Right lobe of liver (tissue), 6 donors: ENCODE data around the gene ADNP. TPM values are rescaled to one million over a fixed set of nuclear protein-coding genes. Genes with fewer than 3 reads are reported as not detected.
"Not testable (repeated sequence)": the region's sequence is repeated elsewhere in the genome, so short reads cannot be mapped to it uniquely, and the experiment has no call there.

Experiments
- ATAC-seq, 4 donors: fragments of 200-7000 bp; cut with Tn5 transposase; one replicate each; pipeline ENCODE4 v1.9.1; 2020; ENCODE audit warnings: mild to moderate bottlenecking in 4 of 4, moderate library complexity in 4 of 4
- DNase-seq, 3 donors: peaks; one replicate each; pipeline ENCODE4 v3.0.0-alpha.2; 2020
- H3K27ac ChIP-seq, 3 donors: fragments of 200-600 bp; one replicate each; pipeline ENCODE4 v1.8.0; 2022
- H3K27me3 ChIP-seq, 2 donors: fragments of 200-600 bp; one replicate each; pipeline ENCODE4 v1.8.0; 2022
- H3K36me3 ChIP-seq, 4 donors: fragments of 200-600 bp; sonication (generic) in 1 of 4; one replicate each; pipeline versions ENCODE4 v1.5.1 to v1.8.0; 2017 to 2022; ENCODE audit warnings: control low read depth in 1 of 4
- H3K4me1 ChIP-seq, 4 donors: fragments of 200-600 bp; sonication (generic) in 1 of 4; one replicate each; pipeline versions ENCODE4 v1.5.1 to v1.8.0; 2017 to 2022; ENCODE audit warnings: control low read depth in 1 of 4
- H3K4me3 ChIP-seq, 3 donors: fragments of 200-600 bp; one replicate each; pipeline ENCODE4 v1.8.0; 2022
- H3K9me3 ChIP-seq, 4 donors: fragments of 200-600 bp; sonication (generic) in 1 of 4; one replicate each; pipeline versions ENCODE4 v1.5.1 to v1.8.0; 2017 to 2022; ENCODE audit warnings: control low read depth in 1 of 4
- POLR2A ChIP-seq: fragments of 450-650 bp; IDR thresholded peaks from one replicate; pipeline ENCODE4 v1.6.1; 2017; ENCODE audit warnings: antibody characterized with exemption, mild to moderate bottlenecking
- WGBS: methylation state at CpG from one replicate; pipeline ENCODE4 v1.1.6; 2018; ENCODE audit warnings: low coverage, low lambda C conversion rate; ENCODE audit not compliant: insufficient coverage; ENCODE audit errors: missing lambda C conversion rate; 5-methylcytosine and 5-hydroxymethylcytosine counted together
- intact Hi-C, 2 donors: fragments of 100-400 bp; cut with DNase I; formaldehyde crosslinking; loops; one replicate each; pipeline versions ENCODE4 v1.11.2 to v1.14.1; 2022
- long read RNA-seq: library from polyadenylated mRNA; unstranded; transcript quantifications from one replicate; pipeline ENCODE4 v2.0.0, GENCODE V29; 2019
- total RNA-seq, 6 experiments: library from RNA; depleted of rRNA in 2 of 6; stranded (reverse); fragments of >200 nt in 2 of 6; fragmentation: NEBNext Ultra II Directional in 3 of 6; extraction: Animal tissue kit (Norgen Biotek cat#: 25700) in 3 of 6; gene quantifications; one replicate each; pipeline versions ENCODE4 v1.1.0 to v1.2.4, GENCODE V29; 2016 to 2023
- TF ChIP-seq, protein P1 (sequence below), 4 donors: fragments of 200-600 bp in 3 of 4; fragments of 450-650 bp in 1 of 4; IDR thresholded peaks; one replicate each; pipeline versions ENCODE4 v1.5.1 to v1.8.0; 2016 to 2022; ENCODE audit warnings: antibody characterized with exemption in 4 of 4, mild to moderate bottlenecking in 2 of 4
- donor health status: DM: no; HTN: yes; CAD: no.
- donor health status: DM: no; HTN: no; CAD: no.
- donor health status: DM: no; HTN: no; CAD: no.
- donor health status: DM: no; HTN: yes; CAD: no.
- donor health status: DM: no; HTN: yes; CAD: no.

The ADNP gene
- 10 to 100 TPM; 19.8 to 25.9 (median 23.1) TPM for total RNA-seq
- long read RNA-seq, partial matches to known transcripts: 0 of 3 reads
- long read RNA-seq, other reads (novel, unspliced or antisense): 3 of 3 reads

GRCh38 chr20:50931306-50932015, at the start of gene ADNP:
ADNP (minus strand) TSS chr20:50931437; CDS start chr20:50903996, 27,441 bp downstream.
- DNase-seq: peak; percentile 87 to 91 (median 91)
- no peaks in the 10 kb centered on the region for H3K27me3 ChIP-seq
- 2% methylated on average over 7 of the region's 58 CpGs for WGBS
- intact Hi-C loops: no loop called here
- peaks cover 5 to 27% (median 15%) of the 10 kb centered on the region in 4 donors for H3K36me3 ChIP-seq
- peak within 1 kb of the TSS; percentile 95 to 99 (median 97) for H3K27ac ChIP-seq
- H3K4me1 ChIP-seq: peaks cover 0 to 22% (median 6%) of the 10 kb centered on the region in 4 donors
- TF ChIP-seq, protein P1, sequence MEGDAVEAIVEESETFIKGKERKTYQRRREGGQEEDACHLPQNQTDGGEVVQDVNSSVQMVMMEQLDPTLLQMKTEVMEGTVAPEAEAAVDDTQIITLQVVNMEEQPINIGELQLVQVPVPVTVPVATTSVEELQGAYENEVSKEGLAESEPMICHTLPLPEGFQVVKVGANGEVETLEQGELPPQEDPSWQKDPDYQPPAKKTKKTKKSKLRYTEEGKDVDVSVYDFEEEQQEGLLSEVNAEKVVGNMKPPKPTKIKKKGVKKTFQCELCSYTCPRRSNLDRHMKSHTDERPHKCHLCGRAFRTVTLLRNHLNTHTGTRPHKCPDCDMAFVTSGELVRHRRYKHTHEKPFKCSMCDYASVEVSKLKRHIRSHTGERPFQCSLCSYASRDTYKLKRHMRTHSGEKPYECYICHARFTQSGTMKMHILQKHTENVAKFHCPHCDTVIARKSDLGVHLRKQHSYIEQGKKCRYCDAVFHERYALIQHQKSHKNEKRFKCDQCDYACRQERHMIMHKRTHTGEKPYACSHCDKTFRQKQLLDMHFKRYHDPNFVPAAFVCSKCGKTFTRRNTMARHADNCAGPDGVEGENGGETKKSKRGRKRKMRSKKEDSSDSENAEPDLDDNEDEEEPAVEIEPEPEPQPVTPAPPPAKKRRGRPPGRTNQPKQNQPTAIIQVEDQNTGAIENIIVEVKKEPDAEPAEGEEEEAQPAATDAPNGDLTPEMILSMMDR (IDR thresholded peaks at IDR 0.05): peak; percentile 61 to 76 (median 69)
- TF ChIP-seq POLR2A: peak; percentile 91
- peak within 1 kb of the TSS; percentile 64 to 77 (median 68) for H3K4me3 ChIP-seq
- peak; percentile 87 to 93 (median 89) for ATAC-seq
- H3K9me3 ChIP-seq: no peaks in the 10 kb centered on the region

DNA sequence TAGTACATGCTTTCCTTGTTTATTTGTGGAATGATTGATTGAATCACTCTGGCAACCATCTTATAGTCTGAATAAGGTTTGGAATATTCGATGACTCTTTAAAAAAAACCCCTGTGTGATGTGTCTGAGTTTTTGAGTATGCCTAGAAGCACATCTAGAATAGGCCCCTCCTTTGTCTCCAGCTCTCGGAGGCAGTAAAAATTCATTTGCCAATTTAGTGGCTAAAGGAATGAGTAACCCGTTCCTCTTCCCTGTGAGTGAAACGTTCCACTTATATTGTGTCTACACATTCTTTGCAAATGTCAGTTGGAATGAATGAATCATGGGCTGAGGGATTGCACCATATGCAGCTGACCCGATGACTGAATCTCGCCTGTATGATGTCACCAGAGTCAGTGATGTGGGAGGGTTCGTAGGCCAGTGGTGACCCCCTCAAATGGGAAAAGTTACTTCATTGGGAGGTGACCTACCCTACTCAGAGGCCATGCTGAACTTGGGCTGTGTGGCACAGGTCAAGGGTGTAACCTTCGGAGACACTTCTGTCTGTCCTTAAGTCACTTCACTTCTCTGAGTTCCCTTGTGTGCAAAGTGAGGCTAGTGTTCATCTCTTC, 48.9 kb upstream of the ADNP start:
- no peaks in the 10 kb centered on the region for H3K9me3 ChIP-seq
- no peak overlapping the region for H3K27ac ChIP-seq
- H3K27me3 ChIP-seq: no peaks in the 10 kb centered on the region
- H3K36me3 ChIP-seq: no peaks in the 10 kb centered on the region
- WGBS: 36% methylated on average over 7 of the region's 8 CpGs
- TF ChIP-seq, protein P1 (IDR thresholded peaks at IDR 0.05): no peak
- TF ChIP-seq POLR2A: no peak
- ATAC-seq: peak in 1 of 4 donors; percentile 13
- H3K4me3 ChIP-seq: no peak overlapping the region
- DNase-seq: no peak
- H3K4me1 ChIP-seq: peaks cover 0 to 15% (median 3%) of the 10 kb centered on the region in 4 donors
- intact Hi-C loops: no loop called here

DNA sequence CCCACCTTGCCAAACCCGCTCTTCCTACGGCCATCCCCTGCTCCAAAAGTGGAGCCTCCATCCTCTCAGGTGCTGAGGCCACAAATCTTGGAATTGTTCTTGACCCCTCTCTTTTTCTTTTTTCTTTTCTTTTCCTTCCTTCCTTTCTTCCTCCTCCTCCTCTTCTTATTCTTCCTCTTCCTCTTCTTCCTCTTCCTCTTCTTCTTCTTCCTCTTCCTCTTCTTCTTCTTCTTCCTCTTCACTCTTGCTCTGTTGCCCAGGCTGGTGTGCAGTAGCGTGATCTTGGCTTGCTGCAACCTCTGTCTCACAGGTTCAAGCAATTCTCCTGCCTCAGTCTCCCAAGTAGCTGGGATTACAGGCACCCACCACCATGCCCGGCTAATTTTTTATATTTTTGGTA, 47.3 kb upstream of the ADNP start:
- H3K4me3 ChIP-seq, ATAC-seq, intact Hi-C loops, H3K36me3 ChIP-seq, DNase-seq, H3K9me3 ChIP-seq, H3K27me3 ChIP-seq, H3K27ac ChIP-seq, H3K4me1 ChIP-seq: not testable (repeated sequence)
- WGBS: 73% methylated on average over 4 of the region's 4 CpGs

DNA sequence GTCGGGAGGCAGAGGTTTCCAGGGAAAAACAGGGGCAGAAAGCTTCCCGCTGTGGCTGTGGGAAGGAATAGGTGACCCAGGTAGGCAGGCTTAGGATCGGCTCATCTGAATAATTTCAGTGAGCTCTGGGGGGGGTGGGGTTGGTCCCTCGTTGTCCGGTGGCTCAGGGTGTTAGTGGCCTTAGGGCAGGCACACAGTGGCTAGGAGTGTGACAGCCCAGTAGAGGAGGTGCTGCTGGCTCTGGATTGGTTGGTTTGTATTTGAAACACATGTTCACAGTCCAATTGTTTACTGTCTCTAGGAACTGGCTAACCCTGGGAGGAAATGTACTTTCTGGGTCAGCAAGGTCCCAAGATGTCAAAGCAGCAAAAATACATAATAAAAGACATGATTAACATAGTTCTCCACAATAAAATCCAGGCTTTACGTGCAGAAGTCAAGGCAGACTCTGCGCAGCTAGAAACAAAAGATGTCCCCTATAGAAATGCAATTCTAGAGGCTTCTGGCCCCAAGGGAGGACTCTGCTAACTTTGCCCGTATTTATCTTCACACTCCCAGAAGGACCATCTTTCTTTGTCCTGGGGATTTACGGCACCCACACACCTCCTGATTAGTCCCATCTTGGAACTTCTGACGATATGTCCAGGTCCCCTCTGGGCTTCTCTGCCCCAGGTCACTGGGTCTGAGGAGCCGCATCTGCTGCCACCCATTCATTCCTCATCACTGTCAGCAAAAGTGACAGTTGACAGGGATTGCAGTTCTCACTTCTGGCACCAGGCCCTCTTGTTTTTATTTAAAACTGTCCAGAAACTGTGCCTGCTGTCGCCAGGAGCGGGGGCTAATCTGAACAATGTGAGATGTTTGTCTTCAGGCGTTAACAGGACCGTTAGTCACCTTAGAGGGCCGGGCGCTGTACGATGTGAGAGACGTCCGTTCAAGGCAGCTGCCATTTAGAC, 46.1 kb upstream of the ADNP start:
- H3K27me3 ChIP-seq: no peaks in the 10 kb centered on the region
- intact Hi-C loops: no loop called here
- ATAC-seq (no peak), DNase-seq (no peak)
- no peaks in the 10 kb centered on the region for H3K36me3 ChIP-seq
- 45% methylated on average over 17 of the region's 20 CpGs for WGBS
- no peak overlapping the region for H3K27ac ChIP-seq
- no peak for TF ChIP-seq POLR2A
- TF ChIP-seq, protein P1 (IDR thresholded peaks at IDR 0.05): no peak
- no peak overlapping the region for H3K4me3 ChIP-seq
- H3K4me1 ChIP-seq: no peaks in the 10 kb centered on the region
- no peaks in the 10 kb centered on the region for H3K9me3 ChIP-seq
